CD14-positive monocyte (primary cell): Measurements from ENCODE around the gene SEPTIN10. TPM values are rescaled to one million over a fixed set of nuclear protein-coding genes. Genes with fewer than 3 reads are reported as not detected.

Experiments used
- DNase-seq, 3 donors: peaks; one replicate each; pipeline ENCODE4 v3.0.0-alpha.2; 2011 to 2022
- H2AFZ ChIP-seq: 2 replicates; pipeline ENCODE4 v1.6.0; 2012; ENCODE audit warnings: mild to moderate bottlenecking, low read depth, low read length, inconsistent platforms; ENCODE audit not compliant: insufficient read depth, poor library complexity, severe bottlenecking
- H3K27ac ChIP-seq, 2 donors: 1 replicate in 1 of 2; 2 replicates in 1 of 2; pipeline ENCODE4 v1.5.1; 2012 to 2013; ENCODE audit warnings: low read length in 2 of 2, control low read depth in 1 of 2, inconsistent platforms in 1 of 2, low read depth in 1 of 2, mild to moderate bottlenecking in 1 of 2
- H3K27me3 ChIP-seq, 2 donors: one replicate each; pipeline versions ENCODE4 v1.6.0 to v1.6.1; 2011 to 2013; ENCODE audit warnings: low read length in 2 of 2; ENCODE audit not compliant: control insufficient read depth in 2 of 2, insufficient read depth in 2 of 2
- H3K36me3 ChIP-seq, 2 donors: replicated peaks in 1 of 2; 1 replicate in 1 of 2; 2 replicates in 1 of 2; pipeline versions ENCODE4 v1.5.1 to v1.6.1; 2012 to 2013; ENCODE audit warnings: low read length in 2 of 2, control low read depth in 1 of 2, inconsistent platforms in 1 of 2, mild to moderate bottlenecking in 1 of 2; ENCODE audit not compliant: insufficient read depth in 2 of 2, control insufficient read depth in 1 of 2
- H3K4me1 ChIP-seq, 2 donors: 1 replicate in 1 of 2; 2 replicates in 1 of 2; pipeline versions ENCODE4 v1.5.1 to v1.6.1; 2012 to 2013; ENCODE audit warnings: low read length in 2 of 2, control low read depth in 1 of 2, inconsistent platforms in 1 of 2, mild to moderate bottlenecking in 1 of 2, moderate library complexity in 1 of 2; ENCODE audit not compliant: insufficient read depth in 2 of 2, control insufficient read depth in 1 of 2
- H3K4me2 ChIP-seq: replicated peaks from 2 replicates; pipeline ENCODE3; 2012; ENCODE audit warnings: low read length, moderate library complexity, mild to moderate bottlenecking; ENCODE audit not compliant: poor library complexity, severe bottlenecking; ENCODE audit errors: extremely low read depth
- H3K4me3 ChIP-seq, 3 experiments: fragments of 200-600 bp in 1 of 3; sonication (generic) in 1 of 3; replicated peaks in 1 of 3; 1 replicate in 2 of 3; 2 replicates in 1 of 3; pipeline ENCODE4 v1.5.1; 2011 to 2013; ENCODE audit warnings: low read length in 3 of 3, mild to moderate bottlenecking in 3 of 3, control low read depth in 2 of 3, low read depth in 2 of 3, inconsistent platforms in 1 of 3, moderate library complexity in 1 of 3
- H3K79me2 ChIP-seq: 2 replicates; pipeline ENCODE4 v1.6.0; 2012; ENCODE audit warnings: mild to moderate bottlenecking, control low read depth, inconsistent platforms, low read length, moderate library complexity; ENCODE audit not compliant: insufficient read depth
- H3K9ac ChIP-seq: 2 replicates; pipeline ENCODE4 v1.6.0; 2017; ENCODE audit warnings: low read length, mild to moderate bottlenecking; ENCODE audit not compliant: insufficient read depth, poor library complexity, severe bottlenecking
- H3K9me3 ChIP-seq, 2 donors: replicated peaks in 1 of 2; 1 replicate in 1 of 2; 2 replicates in 1 of 2; pipeline versions ENCODE4 v1.5.1 to v1.6.1; 2012 to 2013; ENCODE audit warnings: low read length in 2 of 2, control low read depth in 1 of 2; ENCODE audit not compliant: control insufficient read depth in 1 of 2, insufficient read depth in 1 of 2
- H4K20me1 ChIP-seq: 2 replicates; pipeline ENCODE4 v1.6.0; 2012; ENCODE audit warnings: mild to moderate bottlenecking, low read length, control low read depth, moderate library complexity; ENCODE audit not compliant: insufficient read depth
- H3K27ac Mint-ChIP-seq, 7 donors: one replicate each; pipeline ENCODE4 v1.8.0; 2020; ENCODE audit warnings: mild to moderate bottlenecking in 7 of 7, mixed read lengths in 7 of 7, moderate library complexity in 6 of 7, inconsistent platforms in 2 of 7
- H3K27me3 Mint-ChIP-seq, 3 donors: one replicate each; pipeline ENCODE4 v1.8.0; 2021 to 2022; ENCODE audit warnings: low read depth in 3 of 3, mild to moderate bottlenecking in 3 of 3, mixed read lengths in 3 of 3, moderate library complexity in 3 of 3, inconsistent platforms in 1 of 3
- H3K36me3 Mint-ChIP-seq, 2 donors: one replicate each; pipeline ENCODE4 v1.8.0; 2020; ENCODE audit warnings: mixed read lengths in 2 of 2, inconsistent platforms in 1 of 2, mild to moderate bottlenecking in 1 of 2
- H3K4me1 Mint-ChIP-seq: one replicate; pipeline ENCODE4 v1.8.0; 2020; ENCODE audit warnings: mild to moderate bottlenecking, mixed read lengths
- H3K4me3 Mint-ChIP-seq, 2 donors: one replicate each; pipeline ENCODE4 v1.8.0; 2020; ENCODE audit warnings: mild to moderate bottlenecking in 2 of 2, mixed read lengths in 2 of 2, moderate library complexity in 1 of 2
- H3K9me3 Mint-ChIP-seq, 7 donors: one replicate each; pipeline ENCODE4 v1.8.0; 2020 to 2022; ENCODE audit warnings: mixed read lengths in 7 of 7, mild to moderate bottlenecking in 6 of 7, moderate library complexity in 6 of 7, inconsistent platforms in 2 of 7
- CTCF ChIP-seq: fragments of 200-600 bp; IDR thresholded peaks from one replicate; pipeline ENCODE4 v1.8.0; 2022; ENCODE audit warnings: antibody characterized with exemption, mild to moderate bottlenecking
- WGBS: methylation state at CpG from one replicate; pipeline ENCODE4 v1.1.5; 2013; ENCODE audit warnings: missing lambda C conversion rate; ENCODE audit not compliant: insufficient coverage; 5-methylcytosine and 5-hydroxymethylcytosine counted together
- intact Hi-C, 2 donors: fragments of 100-400 bp; cut with micrococcal nuclease; formaldehyde crosslinking; loops; one replicate each; pipeline versions ENCODE4 v1.15.0 to v1.15.1; 2023
- polyA plus RNA-seq, 3 donors: library from polyadenylated mRNA; depleted of rRNA in 1 of 3; unstranded in 2 of 3; stranded (reverse) in 1 of 3; fragments of 300-500 nt in 2 of 3; fragments of >200 nt in 1 of 3; fragmentation: Illumina TruSeq in 2 of 3; gene quantifications; 1 replicate in 2 of 3; 2 replicates in 1 of 3; pipeline ENCODE4 v1.2.3, GENCODE V29; 2012 to 2021

SEPTIN10 gene
- polyA plus RNA-seq, 3 donors = 4.2 to 6.8 (median 4.4) TPM

GRCh38 chr2:109547280-109547679 is 66.5 kb downstream of the SEPTIN10 start:
- Histone ChIP-seq H3K27me3 (peaks cover 0 to 3% of the 10 kb centered on the region in 2 donors), H3K4me2 (no peak overlapping the region), H4K20me1 (no peaks in the 10 kb centered on the region), H3K4me3 (no peak overlapping the region), H3K4me1 (no peaks in the 10 kb centered on the region), H3K9me3 (no peaks in the 10 kb centered on the region), H3K79me2 (no peaks in the 10 kb centered on the region), H3K36me3 (no peaks in the 10 kb centered on the region), H3K9ac (no peak overlapping the region), H2AFZ (no peak overlapping the region), H3K27ac (no peak overlapping the region)
- H3K36me3 Mint-ChIP-seq = peaks cover 0 to 4% of the 10 kb centered on the region in 2 donors
- no peaks in the 10 kb centered on the region for H3K9me3 Mint-ChIP-seq
- no peak for DNase-seq
- intact Hi-C loops = loop anchor here in 1 of 2 donors (2.0 to 5.0 kb wide), 2 partner anchors 115 to 166 kb away; no protein-coding TSS in a partner anchor
- no peak overlapping the region for H3K27ac Mint-ChIP-seq
- no peak overlapping the region for H3K4me3 Mint-ChIP-seq
- no peak for TF ChIP-seq CTCF
- H3K4me1 Mint-ChIP-seq = no peaks in the 10 kb centered on the region
- H3K27me3 Mint-ChIP-seq = peaks cover 1 to 8% (median 6%) of the 10 kb centered on the region in 3 donors
- no CpG with 5 or more reads among the region's 2 CpGs for WGBS

- H3K27ac Mint-ChIP-seq = peak overlapping the region in 1 of 7 donors; percentile 43
- intact Hi-C loops = loop anchor here in 1 of 2 donors (1.0 to 5.0 kb wide), 3 partner anchors 116 to 190 kb away; no protein-coding TSS in a partner anchor
- 50% methylated on average over 2 of the region's 10 CpGs for WGBS
- H3K9me3 ChIP-seq = no peaks in the 10 kb centered on the region
- H3K4me1 Mint-ChIP-seq = no peaks in the 10 kb centered on the region
- H3K36me3 Mint-ChIP-seq = peaks cover 0 to 4% of the 10 kb centered on the region in 2 donors
- no peaks in the 10 kb centered on the region for H3K79me2 ChIP-seq
- no peak overlapping the region for H3K9ac ChIP-seq
- no peaks in the 10 kb centered on the region for H3K9me3 Mint-ChIP-seq
- no peak overlapping the region for H2AFZ ChIP-seq
- peaks cover 1 to 16% (median 9%) of the 10 kb centered on the region in 3 donors for H3K27me3 Mint-ChIP-seq
- TF ChIP-seq CTCF = peak; percentile 94
- H3K27ac ChIP-seq = no peak overlapping the region
- H3K4me3 Mint-ChIP-seq = no peak overlapping the region
- DNase-seq = peak; percentile 22 to 36 (median 32)
- H3K4me3 ChIP-seq = no peak overlapping the region
- no peaks in the 10 kb centered on the region for H3K36me3 ChIP-seq
- H4K20me1 ChIP-seq = no peaks in the 10 kb centered on the region
- H3K27me3 ChIP-seq = peaks cover 0 to 3% of the 10 kb centered on the region in 2 donors
- H3K4me1 ChIP-seq = no peaks in the 10 kb centered on the region
- no peak overlapping the region for H3K4me2 ChIP-seq
These were observed 67.7 kb downstream of the SEPTIN10 start for GRCh38 chr2:109545828-109546713.
